HG03439 (cell line): ENCODE results near the gene PVALB.

Experiments
- ATAC-seq: cut with Tn5 transposase; IDR thresholded peaks from one replicate; pipeline ENCODE4 v1.9.1; 2021; ENCODE audit warnings: mild to moderate bottlenecking, moderate library complexity; ENCODE audit not compliant: unreplicated experiment

Gene PVALB

DNA sequence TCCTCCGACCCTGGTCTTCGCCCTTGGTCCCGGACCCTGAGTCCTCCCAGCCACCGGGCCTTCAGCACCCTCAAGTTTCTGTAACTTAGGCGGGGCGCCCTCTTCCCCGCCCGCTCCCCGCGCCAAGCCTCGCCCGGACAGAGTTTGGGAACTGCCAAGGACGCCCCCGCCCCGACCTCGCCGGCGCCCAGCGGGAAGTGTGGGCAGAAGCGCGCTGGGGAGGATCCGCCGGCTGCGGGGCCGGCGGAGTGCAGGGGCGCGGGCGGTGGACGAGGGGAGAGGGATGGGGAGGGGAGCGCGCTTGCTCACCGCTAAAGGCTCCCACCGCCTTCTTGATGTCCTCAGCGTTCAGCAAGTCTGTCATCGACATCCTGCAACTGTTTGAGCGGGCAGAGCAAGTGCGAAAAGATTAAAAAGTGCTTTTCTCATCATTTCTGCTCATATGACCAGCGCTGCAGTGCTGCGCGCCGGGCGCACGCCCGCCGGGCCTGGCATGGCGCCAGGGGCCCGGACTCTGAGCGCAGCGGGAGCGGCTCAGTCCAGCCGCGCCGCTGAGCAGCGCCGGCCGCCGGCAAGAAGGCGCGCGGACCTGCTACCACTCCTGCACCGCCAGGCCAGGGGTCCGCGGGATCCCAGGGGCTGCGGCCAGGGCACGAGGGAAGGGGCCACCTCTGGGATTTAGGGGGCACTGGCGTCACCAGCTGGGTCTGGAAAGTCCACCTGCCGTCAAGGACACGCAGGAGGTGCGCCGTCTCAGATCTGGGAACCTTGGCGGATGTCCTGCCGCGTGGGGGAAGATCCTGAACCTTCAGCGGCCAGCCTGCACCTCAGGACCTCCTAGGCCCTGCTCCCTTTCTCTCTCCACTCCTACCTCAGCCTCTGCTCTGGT lies at the start of gene PVALB:
Gene PVALB, minus strand, starts transcription at position 400 of the 889 bp plus-strand sequence. Its CDS starts 30 bp downstream, at position 370.
- ATAC-seq, result no peak

DNA sequence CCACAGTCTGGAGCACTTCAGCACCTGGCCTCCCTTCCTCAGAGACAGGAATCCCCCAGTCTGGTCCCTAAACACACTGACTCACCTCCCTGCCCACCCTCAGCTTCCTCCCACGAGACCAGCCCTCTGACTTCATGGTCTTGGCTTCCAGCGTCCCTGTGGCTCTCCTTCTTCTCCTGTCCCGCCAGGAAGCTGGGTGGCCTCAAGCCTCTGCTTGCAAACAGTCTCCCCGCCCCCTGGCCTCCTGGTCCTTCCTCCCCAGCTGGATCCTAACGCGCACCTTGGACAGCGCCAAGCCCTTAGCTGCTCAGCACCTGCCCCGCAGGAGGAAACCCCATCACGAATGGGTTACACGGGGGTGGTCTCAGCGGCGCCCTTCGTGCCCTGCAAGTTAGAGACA lies 48.5 kb upstream of the PVALB start:
- no peak for ATAC-seq

GRCh38 chr22:36864454-36865215 lies 47.8 kb upstream of the PVALB start:
- no peak for ATAC-seq

DNA sequence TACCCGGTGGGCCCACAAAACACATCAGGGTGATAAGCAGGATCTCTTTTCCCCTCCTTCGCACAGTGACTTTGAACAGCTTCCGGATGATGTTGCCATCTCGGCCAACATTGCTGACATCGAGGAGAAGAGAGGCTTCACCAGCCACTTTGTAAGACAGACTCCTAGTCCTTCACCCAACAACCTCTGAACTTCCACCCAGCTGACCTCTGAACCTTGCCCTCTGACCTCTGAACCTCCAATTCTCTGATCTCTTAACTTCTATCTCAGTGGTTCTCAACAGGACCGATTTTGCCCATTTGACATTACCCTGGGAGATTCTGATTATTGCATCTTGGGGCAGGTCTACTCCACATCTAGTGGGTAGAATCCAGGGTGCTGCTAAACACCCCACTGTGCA lies 47.1 kb upstream of the PVALB start:
- no peak for ATAC-seq

DNA sequence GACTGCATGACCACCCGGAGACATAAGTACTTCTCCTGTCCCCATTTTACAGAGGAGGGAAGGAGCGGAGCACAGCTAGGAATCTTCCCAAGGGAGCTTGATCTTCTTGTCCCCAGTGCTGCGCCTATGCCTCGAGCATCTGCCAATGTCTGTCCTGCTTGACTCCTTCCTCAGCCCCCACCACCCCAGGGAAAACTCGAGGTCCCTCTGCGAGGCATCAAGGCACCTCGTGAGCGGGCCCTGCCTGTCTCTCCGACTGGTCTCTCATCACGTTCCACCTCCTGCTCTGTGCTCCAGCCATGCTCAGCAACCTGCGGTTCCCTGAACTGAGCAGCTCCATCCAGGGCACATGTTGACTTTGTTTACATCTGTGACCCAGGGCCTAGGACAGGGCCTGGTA lies 46.4 kb upstream of the PVALB start:
- ATAC-seq, result no peak

DNA sequence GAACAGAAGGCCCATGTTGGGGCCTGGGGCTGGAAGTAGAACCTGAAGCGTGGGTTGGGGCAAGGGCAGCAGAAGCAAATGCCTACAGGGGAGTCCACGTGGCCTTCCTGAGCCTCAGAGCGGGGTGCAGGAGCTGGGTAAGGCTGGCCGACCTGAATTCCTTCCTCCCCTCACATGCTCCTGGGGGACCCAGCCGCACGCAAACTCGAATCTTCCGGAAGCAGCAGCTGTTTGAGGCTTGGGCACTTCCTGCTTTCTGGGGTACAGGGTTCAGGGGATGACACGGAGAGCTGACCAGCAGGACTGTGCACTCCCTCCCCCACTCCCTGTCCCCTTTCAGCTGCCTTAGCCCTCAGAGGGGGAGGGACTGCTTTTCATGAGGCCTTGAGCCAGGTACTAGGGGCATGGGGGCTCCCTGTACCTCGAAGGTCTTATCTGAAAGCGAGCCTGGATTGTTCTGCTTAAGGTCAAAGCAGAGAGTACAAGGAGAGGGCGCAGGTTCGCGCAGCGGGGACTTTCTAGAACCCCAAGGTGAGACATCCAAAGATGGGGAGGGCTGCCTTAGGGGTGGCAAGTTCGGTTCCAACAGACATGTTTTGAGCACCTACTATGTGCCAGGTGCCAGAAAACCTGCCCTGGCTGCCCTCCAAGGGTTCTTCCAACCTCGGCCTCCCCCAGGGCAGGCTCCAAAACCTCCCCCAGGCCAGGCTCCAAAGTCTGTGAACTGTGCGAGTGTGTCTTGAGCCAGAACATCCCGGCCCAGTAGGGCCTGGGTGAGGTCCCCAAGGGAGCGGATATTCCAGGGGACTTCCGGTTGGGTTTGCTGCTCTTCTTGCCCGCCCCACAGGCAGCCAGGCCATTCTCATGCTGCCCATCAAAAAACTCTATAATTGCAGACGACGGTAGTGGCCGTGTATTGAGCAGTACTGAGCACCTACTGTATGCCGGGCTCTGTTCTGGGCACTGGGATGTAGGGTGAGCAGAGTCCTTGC lies 45.7 kb upstream of the PVALB start:
- no peak for ATAC-seq

DNA sequence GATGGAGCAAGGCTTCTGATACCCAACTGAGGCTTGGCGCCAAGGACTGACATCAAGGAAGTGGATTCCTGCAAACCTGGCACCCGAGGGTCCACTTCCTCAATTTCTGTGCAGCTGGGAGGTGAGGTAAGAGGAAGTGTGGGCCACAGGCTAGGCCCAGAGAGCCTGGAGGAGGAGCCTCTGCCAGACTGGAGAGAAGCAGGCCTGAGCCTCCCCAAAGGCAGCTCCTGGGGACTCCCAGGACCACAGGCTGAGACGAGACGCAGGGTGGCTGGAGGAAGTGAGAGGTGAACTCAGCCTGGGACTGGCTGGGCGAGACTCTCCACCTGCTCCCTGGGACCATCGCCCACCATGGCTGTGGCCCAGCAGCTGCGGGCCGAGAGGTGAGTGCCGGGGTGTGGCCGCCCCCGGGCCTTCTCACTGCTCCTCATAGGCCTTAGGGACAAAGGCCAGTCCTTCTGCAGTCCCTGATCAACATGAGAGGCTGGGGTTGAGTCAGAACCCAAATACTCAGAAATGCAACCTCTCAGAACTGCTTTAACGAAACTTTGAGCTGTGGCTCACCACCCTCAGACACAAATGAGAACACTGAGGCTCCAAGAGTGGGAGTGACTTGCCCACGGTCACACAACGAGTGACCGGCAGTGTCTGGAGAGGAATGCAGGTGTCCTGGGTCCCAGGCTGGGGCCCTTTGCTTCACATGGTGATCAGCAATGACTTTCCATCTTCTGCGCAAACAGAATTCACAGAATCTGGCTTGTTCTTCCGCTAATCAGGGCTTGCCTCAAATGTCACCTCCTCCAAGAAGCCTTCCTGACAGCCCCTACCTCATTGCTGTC lies 44.2 kb upstream of the PVALB start, which contains the start of gene NCF4:
Gene NCF4, plus strand, starts transcription at position 186 of the 839 bp plus-strand sequence. Its CDS starts 166 bp downstream, at position 352.
- peak; percentile 65 for ATAC-seq

DNA sequence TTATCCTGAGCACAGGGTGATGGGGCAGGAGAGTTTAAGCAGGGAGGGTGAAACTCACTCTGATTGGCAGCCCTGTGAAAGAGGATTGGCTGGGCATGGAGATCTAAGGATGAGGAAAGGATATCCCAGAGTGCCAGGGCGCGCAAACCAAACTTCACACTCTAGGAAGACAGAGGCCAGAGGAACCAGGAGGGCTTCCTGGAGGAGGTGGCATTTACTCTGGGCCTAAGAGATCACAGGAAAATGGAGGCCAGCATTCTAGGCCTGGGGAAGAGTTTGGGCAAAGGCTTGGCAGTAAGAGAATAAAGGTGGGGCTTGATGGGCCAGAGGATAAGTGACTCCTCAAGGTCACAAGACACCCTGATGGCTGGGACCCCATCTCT lies 43.6 kb upstream of the PVALB start:
- no peak for ATAC-seq

GRCh38 chr22:36860017-36860416 lies 43.2 kb upstream of the PVALB start:
- no peak for ATAC-seq

GRCh38 chr22:36858966-36859365 lies 42.1 kb upstream of the PVALB start:
- no peak for ATAC-seq

- no peak for ATAC-seq
These were observed 41.3 kb upstream of the PVALB start for GRCh38 chr22:36858156-36858555.

GRCh38 chr22:36856792-36857135 lies 39.9 kb upstream of the PVALB start:
- no peak for ATAC-seq

- peak; percentile 34 for ATAC-seq
These were observed 39.4 kb upstream of the PVALB start for GRCh38 chr22:36856121-36856791.

DNA sequence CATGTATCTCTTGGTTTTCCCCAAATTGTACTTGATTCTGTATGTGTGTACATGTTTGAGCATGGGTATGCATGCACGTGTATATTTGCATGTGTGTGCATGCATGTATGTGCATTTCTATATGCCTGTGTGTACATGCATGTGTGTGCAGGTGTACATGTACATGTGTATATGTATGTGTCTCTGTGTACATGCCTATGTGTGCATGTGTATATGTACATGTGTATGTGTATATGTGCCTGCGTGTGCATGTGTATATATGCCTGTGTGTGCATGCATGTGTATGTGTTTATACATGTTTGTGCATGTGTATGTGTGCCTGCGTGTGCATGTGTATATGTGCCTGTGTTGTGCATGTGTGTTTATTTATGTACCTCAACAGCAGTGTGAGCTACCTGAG lies 38.6 kb upstream of the PVALB start:
- ATAC-seq, result no peak

DNA sequence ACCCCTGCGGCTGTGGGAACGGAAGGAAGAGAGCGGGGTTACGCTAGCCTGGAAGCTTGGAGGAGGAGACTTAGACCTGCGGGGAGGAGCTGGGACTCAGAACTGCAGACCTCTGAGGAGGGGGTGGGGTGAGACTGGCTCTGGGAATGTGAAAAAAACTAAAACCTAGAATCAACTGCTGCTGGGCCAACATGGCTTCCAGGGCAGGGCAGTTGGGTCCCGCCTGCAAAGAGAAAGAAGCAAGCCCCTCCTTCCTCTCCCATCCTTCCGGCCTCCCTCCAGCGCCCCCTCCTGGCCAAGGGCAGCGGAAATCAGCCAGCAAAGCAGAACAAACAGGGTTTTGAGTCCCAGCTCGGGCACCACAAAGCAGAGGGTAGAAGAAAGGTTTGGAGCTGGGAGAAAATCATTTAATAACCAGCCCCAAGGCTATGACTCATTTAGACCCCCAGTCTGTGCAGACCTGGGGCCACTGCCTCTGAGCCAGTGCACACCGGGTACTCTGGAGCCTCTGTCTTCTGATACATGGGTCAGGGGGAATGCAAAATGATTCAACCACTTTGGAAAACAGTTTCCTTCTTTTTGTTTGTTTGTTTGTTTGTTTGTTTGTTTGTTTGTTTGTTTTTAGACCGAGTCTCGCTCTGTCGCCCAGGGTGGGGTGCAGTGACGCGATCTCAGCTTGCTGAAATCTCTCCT lies 36.7 kb upstream of the PVALB start:
- no peak for ATAC-seq

DNA sequence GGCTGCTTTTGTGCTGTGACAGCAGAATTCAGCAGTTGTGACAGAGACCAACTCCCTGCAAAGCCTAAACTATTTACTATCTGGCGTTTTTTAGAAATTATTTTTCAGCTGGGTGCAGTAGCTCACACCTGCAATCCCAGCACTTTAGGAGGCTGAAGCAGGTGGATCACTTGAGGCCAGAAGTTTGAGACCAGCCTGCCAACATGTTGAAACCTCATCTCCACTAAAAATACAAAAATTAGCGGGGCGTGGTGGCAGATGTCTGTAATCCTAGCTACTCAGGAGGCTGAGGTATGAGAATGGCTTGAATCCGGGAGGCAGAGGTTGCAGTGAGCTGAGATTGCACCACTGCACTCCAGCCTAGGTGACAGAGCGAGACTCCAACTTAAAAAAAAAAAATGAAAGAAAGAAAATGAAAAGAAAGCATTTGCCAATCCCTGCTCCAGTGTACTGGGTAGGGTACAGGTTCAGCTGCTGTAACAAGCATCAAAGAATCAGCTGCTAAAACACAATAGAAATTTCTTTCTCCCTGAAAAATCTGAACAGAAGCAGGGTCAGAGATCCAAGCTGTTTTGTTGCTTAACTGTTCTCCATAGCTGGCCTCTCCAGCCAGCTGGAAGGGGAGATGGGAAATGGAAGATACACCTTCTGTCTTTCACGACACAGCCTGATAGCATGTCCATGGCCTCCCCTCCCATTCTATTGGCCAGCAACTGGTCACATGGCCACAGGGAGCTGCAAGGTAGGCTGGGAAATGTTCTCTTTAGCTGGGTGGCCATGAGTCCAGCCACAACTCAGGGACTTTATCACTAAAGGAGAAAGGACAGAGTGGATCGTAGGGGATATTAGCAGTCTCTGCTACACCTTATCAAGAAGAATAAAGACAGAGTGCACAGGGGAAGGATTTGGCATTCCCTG lies 35.5 kb upstream of the PVALB start:
- no peak for ATAC-seq

DNA sequence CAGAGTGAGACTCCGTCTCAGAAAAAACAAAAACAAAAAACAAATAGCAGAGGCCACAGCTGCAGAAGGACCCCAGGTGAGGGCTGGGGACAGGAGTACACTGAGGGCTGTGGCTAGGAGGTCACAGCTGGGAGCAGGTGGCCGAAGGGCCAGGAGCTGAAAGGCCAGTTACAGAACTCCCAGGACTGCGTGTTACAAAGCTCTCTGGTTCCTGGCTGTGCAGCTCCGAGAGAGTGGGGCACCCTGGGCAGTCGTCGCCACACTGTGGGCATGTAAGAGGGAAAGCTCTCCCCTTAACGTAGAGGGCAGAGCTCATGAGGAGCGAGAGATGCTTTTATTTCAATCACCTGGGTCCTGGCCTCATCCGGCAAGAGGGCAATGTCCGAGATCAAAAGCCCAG lies 33.8 kb upstream of the PVALB start:
- ATAC-seq, result no peak

DNA sequence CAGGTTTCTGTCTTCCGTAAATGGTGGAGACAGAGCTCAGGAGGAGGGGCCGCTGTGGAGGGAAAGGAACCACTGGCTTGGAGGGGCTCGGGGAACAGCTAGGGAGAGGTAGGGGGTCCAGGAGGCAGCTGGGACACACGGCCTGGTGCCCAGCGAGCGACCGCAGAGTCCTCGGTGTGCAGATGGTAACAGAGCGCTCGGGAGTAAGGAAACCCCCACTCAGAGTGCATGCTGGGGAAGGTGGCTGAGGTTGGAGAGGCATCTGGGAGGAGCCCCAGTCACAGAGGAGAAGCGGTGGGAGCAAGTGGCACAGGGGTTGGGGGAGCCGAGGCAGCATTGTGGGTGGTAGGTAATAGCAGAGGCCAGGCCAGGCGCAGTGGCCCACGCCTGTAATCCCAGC lies 33.2 kb upstream of the PVALB start:
- no peak for ATAC-seq
